ENCODE results near the gene PDX1.

Gene PDX1

GRCh38 chr13:27919934-27920676, at the start of gene PDX1:
TSS of gene PDX1 (plus strand) at chr13:27920000. CDS start at chr13:27920139, 139 bp downstream.
- Mint-ChIP-seq H3K4me3 (peak within 1 kb of the TSS; percentile 66), H3K27ac (no peak within 1 kb of the TSS), H3K36me3 (ENCODE audit: low read depth) (no peaks in the 10 kb centered on the region), H3K4me1 (ENCODE audit: low read depth) (peaks cover 47% of the 10 kb centered on the region), H3K27me3 (peaks cover 76% of the 10 kb centered on the region), H3K9me3 (no peaks in the 10 kb centered on the region)

GRCh38 chr13:27878274-27878673, 41.5 kb upstream of the PDX1 start:
- no peaks in the 10 kb centered on the region for H3K9me3 Mint-ChIP-seq
- no peaks in the 10 kb centered on the region for H3K36me3 Mint-ChIP-seq (ENCODE audit: low read depth)

DNA sequence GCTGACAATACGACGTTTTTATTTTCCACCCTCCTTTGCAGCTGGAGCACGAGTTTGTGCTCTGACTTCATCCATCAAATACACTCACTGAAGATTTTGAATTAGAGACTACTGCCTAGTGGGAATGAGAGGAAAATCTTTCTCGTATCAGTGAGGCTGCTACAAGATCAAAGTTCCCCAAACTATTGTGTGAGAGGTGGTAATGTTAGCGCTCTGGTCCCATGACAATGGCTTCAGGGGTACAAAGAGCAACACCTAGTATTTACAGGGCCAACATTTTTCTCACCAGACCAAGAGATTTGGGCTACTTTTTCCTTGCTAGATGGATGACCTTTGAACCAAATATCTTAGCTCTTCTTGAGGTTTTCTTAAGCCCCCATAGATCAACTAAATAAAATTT, 30.3 kb upstream of the PDX1 start:
- peaks cover 41% of the 10 kb centered on the region for H3K27me3 Mint-ChIP-seq

More at GRCh38 chr13:27878274-27878673, 41.5 kb upstream of the PDX1 start:
- H3K27ac Mint-ChIP-seq: no peak overlapping the region
- no peak overlapping the region for H3K4me3 Mint-ChIP-seq
- H3K27me3 Mint-ChIP-seq: peaks cover 63% of the 10 kb centered on the region
- H3K4me1 Mint-ChIP-seq (ENCODE audit: low read depth): no peaks in the 10 kb centered on the region

DNA sequence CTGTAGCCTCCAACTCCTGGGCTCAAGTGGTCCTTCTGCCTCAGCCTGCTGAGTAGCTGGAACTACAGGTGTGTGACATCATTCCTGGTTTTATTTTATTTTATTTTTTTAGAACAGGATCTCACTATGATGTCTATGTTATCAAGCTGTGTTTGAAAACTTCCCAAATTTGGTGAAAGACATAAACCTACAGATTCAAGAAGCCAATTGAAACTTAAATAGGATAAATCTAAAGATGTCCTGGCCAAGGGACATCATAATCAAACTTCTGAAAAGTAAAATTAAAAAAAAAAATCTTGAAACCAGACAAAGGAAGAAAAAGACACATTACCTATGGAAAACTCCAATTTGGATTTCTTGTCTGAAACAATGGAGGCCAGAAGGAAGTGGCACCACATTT, 23.1 kb upstream of the PDX1 start:
- Mint-ChIP-seq H3K4me3 (no peak overlapping the region), H3K36me3 (ENCODE audit: low read depth) (no peaks in the 10 kb centered on the region), H3K27ac (no peak overlapping the region), H3K9me3 (peaks cover 9% of the 10 kb centered on the region), H3K27me3 (peaks cover 82% of the 10 kb centered on the region), H3K4me1 (ENCODE audit: low read depth) (no peaks in the 10 kb centered on the region)

More for the DNA sequence above, 30.3 kb upstream of the PDX1 start:
- Mint-ChIP-seq H3K27ac (no peak overlapping the region), H3K4me1 (ENCODE audit: low read depth) (no peaks in the 10 kb centered on the region), H3K4me3 (no peak overlapping the region), H3K9me3 (peaks cover 9% of the 10 kb centered on the region), H3K36me3 (ENCODE audit: low read depth) (no peaks in the 10 kb centered on the region)

- Mint-ChIP-seq H3K36me3 (ENCODE audit: low read depth) (no peaks in the 10 kb centered on the region), H3K4me3 (no peak overlapping the region), H3K27ac (no peak overlapping the region), H3K4me1 (ENCODE audit: low read depth) (no peaks in the 10 kb centered on the region), H3K9me3 (no peaks in the 10 kb centered on the region), H3K27me3 (peaks cover 77% of the 10 kb centered on the region)
Measured at GRCh38 chr13:27904719-27905118, 15.1 kb upstream of the PDX1 start.

DNA sequence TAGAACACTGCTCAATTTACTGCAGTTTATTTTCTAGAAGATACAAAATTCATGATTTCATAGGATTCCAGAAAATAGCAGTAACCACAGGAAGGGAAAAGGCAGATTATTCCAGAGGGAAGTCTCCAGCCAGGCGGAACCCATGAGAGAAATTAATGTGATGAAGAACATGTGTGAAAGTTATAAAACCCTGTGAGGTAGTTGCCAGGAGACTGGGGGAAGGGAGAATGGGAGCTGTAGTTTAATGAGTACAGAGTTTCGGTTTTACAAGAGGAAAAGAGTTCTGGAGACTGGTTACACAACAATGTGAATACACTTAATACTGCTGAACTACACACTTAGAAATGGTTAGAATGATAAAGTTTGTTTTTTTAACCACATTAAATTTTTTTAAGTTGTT, 14.2 kb upstream of the PDX1 start:
- Mint-ChIP-seq H3K27ac (no peak overlapping the region), H3K4me1 (ENCODE audit: low read depth) (no peaks in the 10 kb centered on the region), H3K9me3 (no peaks in the 10 kb centered on the region), H3K4me3 (no peak overlapping the region), H3K36me3 (ENCODE audit: low read depth) (no peaks in the 10 kb centered on the region), H3K27me3 (peaks cover 77% of the 10 kb centered on the region)

DNA sequence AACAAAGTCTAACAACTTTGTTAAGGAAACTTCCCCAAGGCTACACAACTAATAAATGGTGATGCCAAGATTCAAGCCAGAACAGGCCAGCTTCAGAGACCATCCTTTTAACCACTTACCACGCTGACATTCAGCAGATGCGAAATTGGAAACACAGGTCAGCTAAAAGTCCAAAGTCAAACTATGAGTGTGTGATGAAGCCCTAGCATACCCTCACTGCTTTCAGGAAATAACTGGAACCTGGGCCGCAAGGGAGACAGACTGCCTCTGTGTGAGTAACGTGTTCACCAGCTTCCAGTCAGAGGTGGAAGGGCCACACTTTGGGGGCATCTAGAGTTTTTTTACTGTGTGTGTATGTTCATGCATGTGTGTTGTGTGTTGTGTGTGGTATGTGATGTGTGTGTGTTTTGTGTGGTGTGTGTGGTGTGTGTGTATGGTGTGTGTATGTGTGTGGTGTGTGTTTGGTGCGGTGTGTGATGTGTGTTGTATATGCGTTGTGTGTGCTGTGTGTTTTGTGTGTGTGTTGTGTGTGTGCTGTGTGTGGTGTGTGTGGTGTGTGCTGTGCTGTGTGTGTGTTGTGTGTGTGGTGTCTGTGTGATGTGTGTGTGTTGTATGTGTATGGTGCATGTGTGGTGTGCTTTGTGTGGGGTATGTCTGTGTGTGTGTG, 12.5 kb upstream of the PDX1 start:
- no peaks in the 10 kb centered on the region for H3K36me3 Mint-ChIP-seq (ENCODE audit: low read depth)
- no peaks in the 10 kb centered on the region for H3K4me1 Mint-ChIP-seq (ENCODE audit: low read depth)
- no peak overlapping the region for H3K27ac Mint-ChIP-seq
- no peaks in the 10 kb centered on the region for H3K9me3 Mint-ChIP-seq
- H3K27me3 Mint-ChIP-seq: peaks cover 74% of the 10 kb centered on the region
- H3K4me3 Mint-ChIP-seq: no peak overlapping the region

GRCh38 chr13:27909378-27909777, 10.4 kb upstream of the PDX1 start:
- Mint-ChIP-seq H3K27ac (no peak overlapping the region), H3K27me3 (peaks cover 71% of the 10 kb centered on the region), H3K36me3 (ENCODE audit: low read depth) (no peaks in the 10 kb centered on the region), H3K9me3 (no peaks in the 10 kb centered on the region), H3K4me1 (ENCODE audit: low read depth) (no peaks in the 10 kb centered on the region), H3K4me3 (no peak overlapping the region)

DNA sequence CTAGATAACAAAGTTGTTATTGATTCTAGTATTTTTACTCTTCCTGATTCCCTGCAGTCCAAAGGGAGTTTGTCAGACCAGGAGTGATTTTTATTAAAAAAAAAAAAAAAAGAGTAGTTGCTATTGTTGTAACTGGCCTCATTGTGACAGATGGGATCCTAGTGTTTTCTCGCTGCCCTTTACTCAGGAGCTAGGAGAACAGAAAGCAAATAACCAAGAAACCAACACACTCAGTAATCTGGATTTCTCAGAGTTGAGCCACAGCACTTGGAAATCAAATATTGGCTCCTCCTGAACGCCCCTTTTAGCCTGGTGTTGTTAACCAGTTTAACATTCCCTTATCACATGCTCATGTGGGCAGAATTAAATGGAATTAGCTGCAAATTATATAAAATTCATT, 8.3 kb upstream of the PDX1 start:
- H3K4me3 Mint-ChIP-seq: no peak overlapping the region
- H3K27ac Mint-ChIP-seq: no peak overlapping the region
- no peaks in the 10 kb centered on the region for H3K36me3 Mint-ChIP-seq (ENCODE audit: low read depth)
- H3K4me1 Mint-ChIP-seq (ENCODE audit: low read depth): no peaks in the 10 kb centered on the region
- H3K9me3 Mint-ChIP-seq: no peaks in the 10 kb centered on the region
- peaks cover 70% of the 10 kb centered on the region for H3K27me3 Mint-ChIP-seq

- no peaks in the 10 kb centered on the region for H3K36me3 Mint-ChIP-seq (ENCODE audit: low read depth)
- H3K9me3 Mint-ChIP-seq: no peaks in the 10 kb centered on the region
- H3K4me1 Mint-ChIP-seq (ENCODE audit: low read depth): peaks cover 13% of the 10 kb centered on the region
- no peak overlapping the region for H3K27ac Mint-ChIP-seq
- H3K27me3 Mint-ChIP-seq: peaks cover 75% of the 10 kb centered on the region
- H3K4me3 Mint-ChIP-seq: no peak overlapping the region
Measured at GRCh38 chr13:27913160-27913559, 6.6 kb upstream of the PDX1 start.

DNA sequence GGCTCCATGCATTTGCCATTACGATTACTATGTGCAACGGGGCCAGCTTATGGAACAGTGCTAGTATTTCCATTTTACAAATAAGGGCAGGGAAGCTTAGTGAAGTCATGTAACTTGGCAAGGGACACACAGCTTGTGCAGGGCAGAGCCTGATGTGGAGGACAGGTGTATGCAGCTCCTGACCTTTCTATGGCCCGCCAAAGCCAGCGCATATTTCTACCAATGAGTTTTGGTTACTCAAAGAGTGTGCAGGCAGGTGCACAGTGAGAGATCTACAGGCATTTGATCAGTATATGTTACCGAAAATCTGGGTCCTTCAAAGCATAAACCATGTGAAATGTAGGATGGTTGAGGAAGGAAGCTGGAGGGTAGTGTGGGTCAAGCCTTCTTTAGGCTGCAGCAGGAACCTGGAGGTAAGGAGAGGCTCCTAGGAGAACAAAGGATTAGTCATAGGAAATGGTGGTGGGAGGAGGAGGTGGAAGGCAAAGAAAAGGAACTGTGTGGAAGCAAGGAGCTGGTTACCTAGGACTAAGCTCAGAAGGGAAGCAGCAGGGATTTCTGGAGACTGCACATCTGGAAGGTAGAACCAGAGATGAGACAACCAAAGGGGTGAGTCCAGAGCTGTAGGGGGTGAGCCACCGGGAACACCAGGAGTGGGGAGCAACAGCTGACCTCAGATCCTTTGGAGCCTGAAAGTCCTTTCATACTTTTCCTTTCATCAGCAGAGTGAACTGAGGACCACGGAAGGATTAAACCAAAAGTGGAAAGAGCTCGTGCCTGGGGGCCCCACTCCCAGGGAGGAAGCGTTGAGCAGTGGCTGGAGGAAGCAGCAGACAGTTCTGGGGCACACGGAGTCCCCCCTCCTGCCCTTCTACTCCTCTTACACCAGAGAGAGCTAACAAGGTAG, 4.2 kb upstream of the PDX1 start:
- peaks cover 73% of the 10 kb centered on the region for H3K27me3 Mint-ChIP-seq
- no peaks in the 10 kb centered on the region for H3K9me3 Mint-ChIP-seq
- H3K4me3 Mint-ChIP-seq: no peak overlapping the region
- H3K27ac Mint-ChIP-seq: no peak overlapping the region
- no peaks in the 10 kb centered on the region for H3K36me3 Mint-ChIP-seq (ENCODE audit: low read depth)
- peaks cover 28% of the 10 kb centered on the region for H3K4me1 Mint-ChIP-seq (ENCODE audit: low read depth)

DNA sequence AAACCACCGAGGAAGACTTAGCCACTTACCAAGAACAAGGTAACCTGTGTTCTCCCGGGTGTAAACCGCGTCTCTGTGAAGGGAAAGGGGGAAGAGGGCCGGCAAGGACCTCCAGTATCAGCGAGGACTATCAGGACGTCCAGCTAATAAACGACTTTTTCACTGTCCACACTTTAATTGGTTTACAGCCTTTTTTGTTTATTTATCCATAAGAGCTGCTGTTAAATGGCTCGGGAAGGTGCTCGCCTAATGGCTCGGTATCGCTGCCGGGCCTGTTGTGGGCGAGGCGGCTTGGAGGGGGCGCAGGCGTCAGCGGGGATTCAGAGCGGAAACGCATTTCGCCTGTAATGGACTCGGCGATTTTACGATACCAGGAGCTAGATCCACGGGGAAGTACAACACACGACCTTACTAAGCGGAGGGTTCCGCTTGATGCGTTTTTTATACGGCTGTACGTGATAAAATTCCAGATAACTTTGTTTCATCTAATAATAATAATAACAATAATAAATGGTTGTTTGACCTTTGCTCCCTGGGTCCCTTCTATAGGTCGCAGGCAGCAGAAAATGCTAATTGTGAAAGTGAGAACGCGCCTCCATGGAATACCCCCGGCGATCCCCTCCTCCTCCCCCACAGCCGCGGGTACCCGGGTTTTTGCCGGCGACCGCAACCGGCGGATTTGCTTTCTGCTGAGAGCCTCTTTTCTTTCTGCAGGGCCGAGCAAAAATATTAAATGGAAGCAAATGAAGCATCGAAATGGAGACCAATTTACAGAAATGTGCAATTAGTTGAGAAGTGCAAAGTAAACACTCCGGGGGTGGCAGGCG, 2.5 kb upstream of the PDX1 start:
- Mint-ChIP-seq H3K36me3 (ENCODE audit: low read depth) (no peaks in the 10 kb centered on the region), H3K27ac (no peak overlapping the region), H3K27me3 (peaks cover 72% of the 10 kb centered on the region), H3K9me3 (no peaks in the 10 kb centered on the region), H3K4me1 (ENCODE audit: low read depth) (peaks cover 36% of the 10 kb centered on the region), H3K4me3 (peak overlapping the region; percentile 71)

- H3K4me1 Mint-ChIP-seq (ENCODE audit: low read depth): peaks cover 36% of the 10 kb centered on the region
- H3K36me3 Mint-ChIP-seq (ENCODE audit: low read depth): no peaks in the 10 kb centered on the region
- peaks cover 78% of the 10 kb centered on the region for H3K27me3 Mint-ChIP-seq
- H3K4me3 Mint-ChIP-seq: peak overlapping the region; percentile 52
- no peaks in the 10 kb centered on the region for H3K9me3 Mint-ChIP-seq
- H3K27ac Mint-ChIP-seq: peak overlapping the region; percentile 36
Measured at GRCh38 chr13:27918041-27918917, 1.5 kb upstream of the PDX1 start.
